Fibroblast of lung (primary cell): ENCODE results near the gene ESAM. TPM values are rescaled to one million over a fixed set of nuclear protein-coding genes. Genes with fewer than 3 reads are reported as not detected.

ENCODE experiments used
- DNase-seq, 2 donors: peaks; one replicate each; pipeline versions ENCODE4 v3.0.0 to v3.0.0-alpha.2; 2010; ENCODE audit warnings: low read depth in 2 of 2
- H2AFZ ChIP-seq: 2 replicates; pipeline ENCODE4 v1.5.1; 2012; ENCODE audit warnings: low read length, control low read depth, inconsistent platforms
- H3K27ac ChIP-seq: 2 replicates; pipeline ENCODE4 v1.5.1; 2011; ENCODE audit warnings: low read length, control low read depth; ENCODE audit not compliant: insufficient read depth
- H3K27me3 ChIP-seq: 2 replicates; pipeline ENCODE4 v1.5.1; 2011; ENCODE audit warnings: mild to moderate bottlenecking, low read length; ENCODE audit not compliant: control insufficient read depth, insufficient read depth
- H3K36me3 ChIP-seq: 2 replicates; pipeline ENCODE4 v1.5.1; 2011; ENCODE audit warnings: low read length; ENCODE audit not compliant: control insufficient read depth, insufficient read depth
- H3K4me1 ChIP-seq: 2 replicates; pipeline ENCODE4 v1.5.1; 2011; ENCODE audit warnings: low read length; ENCODE audit not compliant: control insufficient read depth, insufficient read depth; ENCODE audit errors: extremely low read depth
- H3K4me2 ChIP-seq: 2 replicates; pipeline ENCODE4 v1.5.1; 2011; ENCODE audit warnings: low read length, control low read depth; ENCODE audit not compliant: insufficient read depth; ENCODE audit errors: extremely low read depth
- H3K4me3 ChIP-seq, 4 experiments: fragments of 200-600 bp in 1 of 4; sonication (generic) in 1 of 4; replicated peaks in 1 of 4; 2 replicates each; pipeline ENCODE4 v1.5.1; 2011 to 2016; ENCODE audit warnings: low read length in 4 of 4, low read depth in 3 of 4, mild to moderate bottlenecking in 3 of 4, control low read depth in 2 of 4, inconsistent platforms in 1 of 4, mixed read lengths in 1 of 4; ENCODE audit not compliant: insufficient read depth in 1 of 4; ENCODE audit errors: control extremely low read depth in 1 of 4
- H3K79me2 ChIP-seq: 2 replicates; pipeline ENCODE4 v1.5.1; 2012; ENCODE audit warnings: mild to moderate bottlenecking, low read length, inconsistent platforms; ENCODE audit not compliant: control insufficient read depth, insufficient read depth
- H3K9ac ChIP-seq: 2 replicates; pipeline ENCODE4 v1.5.1; 2011; ENCODE audit warnings: mild to moderate bottlenecking, low read length, control low read depth; ENCODE audit not compliant: insufficient read depth
- H3K9me3 ChIP-seq: 2 replicates; pipeline ENCODE4 v1.5.1; 2012; ENCODE audit warnings: low read depth, low read length; ENCODE audit not compliant: control insufficient read depth, insufficient read depth
- H4K20me1 ChIP-seq: 2 replicates; pipeline ENCODE4 v1.5.1; 2011; ENCODE audit warnings: low read length; ENCODE audit not compliant: control insufficient read depth, insufficient read depth; ENCODE audit errors: extremely low read depth
- EZH2 ChIP-seq: IDR thresholded peaks from 2 replicates; pipeline ENCODE4 v1.5.1; 2012; ENCODE audit warnings: low read length, control low read depth, mild to moderate bottlenecking; ENCODE audit errors: missing control alignments
- polyA plus RNA-seq, 2 donors: library from polyadenylated mRNA; depleted of rRNA in 1 of 2; stranded (reverse) in 1 of 2; unstranded in 1 of 2; fragments of >200 nt; gene quantifications; 2 replicates each; pipeline ENCODE4 v1.2.1, GENCODE V29; 2011 to 2012; ENCODE audit warnings: missing spikeins in 1 of 2
- total RNA-seq: library from RNA; depleted of rRNA; stranded (reverse); fragments of >200 nt; gene quantifications from 2 replicates; pipeline ENCODE4 v1.2.1, GENCODE V29; 2014
- TF ChIP-seq, protein P1 (sequence below), 2 donors: IDR thresholded peaks in 1 of 2; conservative IDR thresholded peaks in 1 of 2; 1 replicate in 1 of 2; 2 replicates in 1 of 2; pipeline ENCODE4 v1.5.1; 2011 to 2012; ENCODE audit warnings: low read length in 2 of 2, control low read depth in 1 of 2, inconsistent platforms in 1 of 2, low read depth in 1 of 2, mild to moderate bottlenecking in 1 of 2

Gene ESAM
- total and polyA plus RNA-seq, 2 donors (not counting 1 experiment from before 2014, with no cell fraction given) = under 0.01 to 2.7 TPM

DNA sequence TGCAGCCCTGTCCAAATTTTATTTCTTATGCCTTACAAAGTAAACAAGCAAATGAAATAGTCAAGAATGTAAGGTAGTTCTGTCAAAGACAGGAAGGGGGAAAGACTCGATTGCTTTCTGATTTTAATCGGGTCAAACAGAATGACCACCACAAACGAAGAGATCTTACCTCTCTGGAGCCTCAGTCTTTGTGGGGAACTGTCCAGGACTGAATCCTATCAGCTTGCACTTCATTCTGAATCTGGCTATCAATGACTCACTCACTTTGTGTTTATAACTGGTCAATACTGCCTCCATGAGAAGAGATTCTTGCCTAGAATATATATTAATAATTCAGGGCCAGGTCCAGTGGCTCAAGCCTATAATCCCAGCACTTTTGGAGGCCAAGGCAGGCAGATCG lies 20.9 kb upstream of the ESAM start:
- Histone ChIP-seq H3K36me3 (no peaks in the 10 kb centered on the region), H3K27me3 (no peaks in the 10 kb centered on the region), H3K79me2 (peaks cover 11% of the 10 kb centered on the region), H4K20me1 (no peaks in the 10 kb centered on the region), H3K4me1 (no peaks in the 10 kb centered on the region), H3K4me2 (no peak overlapping the region), H3K9me3 (no peaks in the 10 kb centered on the region), H2AFZ (no peak overlapping the region), H3K9ac (no peak overlapping the region), H3K27ac (no peak overlapping the region), H3K4me3 (no peak overlapping the region)
- TF ChIP-seq EZH2 = no peak
- TF ChIP-seq, protein P1, sequence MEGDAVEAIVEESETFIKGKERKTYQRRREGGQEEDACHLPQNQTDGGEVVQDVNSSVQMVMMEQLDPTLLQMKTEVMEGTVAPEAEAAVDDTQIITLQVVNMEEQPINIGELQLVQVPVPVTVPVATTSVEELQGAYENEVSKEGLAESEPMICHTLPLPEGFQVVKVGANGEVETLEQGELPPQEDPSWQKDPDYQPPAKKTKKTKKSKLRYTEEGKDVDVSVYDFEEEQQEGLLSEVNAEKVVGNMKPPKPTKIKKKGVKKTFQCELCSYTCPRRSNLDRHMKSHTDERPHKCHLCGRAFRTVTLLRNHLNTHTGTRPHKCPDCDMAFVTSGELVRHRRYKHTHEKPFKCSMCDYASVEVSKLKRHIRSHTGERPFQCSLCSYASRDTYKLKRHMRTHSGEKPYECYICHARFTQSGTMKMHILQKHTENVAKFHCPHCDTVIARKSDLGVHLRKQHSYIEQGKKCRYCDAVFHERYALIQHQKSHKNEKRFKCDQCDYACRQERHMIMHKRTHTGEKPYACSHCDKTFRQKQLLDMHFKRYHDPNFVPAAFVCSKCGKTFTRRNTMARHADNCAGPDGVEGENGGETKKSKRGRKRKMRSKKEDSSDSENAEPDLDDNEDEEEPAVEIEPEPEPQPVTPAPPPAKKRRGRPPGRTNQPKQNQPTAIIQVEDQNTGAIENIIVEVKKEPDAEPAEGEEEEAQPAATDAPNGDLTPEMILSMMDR (conservative IDR thresholded peaks at IDR 0.05 in 1 of 2, IDR thresholded peaks at IDR 0.05 in 1 of 2; ENCODE audit: low read depth in 1 of 2, low read length in 2 of 2) = no peak
- DNase-seq = no peak

DNA sequence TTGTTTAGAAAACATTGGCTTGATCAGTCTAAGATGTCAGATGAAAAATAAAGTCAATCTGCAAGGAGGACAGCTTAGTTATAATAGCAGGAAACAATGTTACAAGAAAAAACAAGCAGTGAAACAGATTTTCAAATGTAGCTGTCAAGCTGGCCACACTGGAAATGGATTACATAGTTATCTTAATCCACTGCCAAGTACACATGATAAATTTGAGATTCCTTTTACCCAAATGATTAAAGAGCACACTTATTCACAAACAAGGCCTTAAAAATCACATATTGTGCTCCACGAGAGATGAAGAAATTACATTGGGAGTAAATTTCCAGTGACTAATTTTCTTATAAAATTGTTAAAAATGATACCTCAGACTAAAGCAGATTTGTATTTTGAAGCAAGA lies 17.5 kb upstream of the ESAM start:
- TF ChIP-seq, protein P1 (conservative IDR thresholded peaks at IDR 0.05 in 1 of 2, IDR thresholded peaks at IDR 0.05 in 1 of 2; ENCODE audit: low read depth in 1 of 2, low read length in 2 of 2) = no peak
- no peak for TF ChIP-seq EZH2
- Histone ChIP-seq H3K79me2 (no peaks in the 10 kb centered on the region), H3K9ac (no peak overlapping the region), H3K4me1 (no peaks in the 10 kb centered on the region), H4K20me1 (no peaks in the 10 kb centered on the region), H3K9me3 (no peaks in the 10 kb centered on the region), H3K36me3 (no peaks in the 10 kb centered on the region), H3K27me3 (no peaks in the 10 kb centered on the region), H3K4me3 (no peak overlapping the region), H3K4me2 (no peak overlapping the region), H2AFZ (no peak overlapping the region), H3K27ac (no peak overlapping the region)
- DNase-seq = peak in 1 of 2 donors; percentile 11

DNA sequence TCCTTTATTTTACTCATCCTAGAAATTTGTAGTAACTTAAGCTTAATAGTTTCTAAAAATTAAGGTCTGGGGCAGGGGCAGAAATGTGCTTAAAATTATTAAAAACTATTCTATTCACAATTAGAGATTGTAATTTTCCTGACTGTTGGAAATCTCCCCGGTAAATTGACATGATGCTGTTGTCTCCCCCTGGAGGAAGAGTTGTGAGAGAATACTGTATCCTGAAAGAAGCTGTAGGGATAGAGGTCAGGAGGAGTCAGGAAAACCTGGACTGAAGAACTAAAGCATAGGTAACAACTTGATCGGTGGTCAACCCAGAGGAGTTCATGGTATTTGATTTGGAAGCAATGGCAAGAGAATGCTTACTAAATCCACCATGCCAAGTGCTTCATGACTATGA lies 16.2 kb upstream of the ESAM start:
- Histone ChIP-seq H3K36me3 (no peaks in the 10 kb centered on the region), H3K9me3 (no peaks in the 10 kb centered on the region), H3K4me1 (no peaks in the 10 kb centered on the region), H3K4me3 (no peak overlapping the region), H3K27me3 (no peaks in the 10 kb centered on the region), H3K4me2 (no peak overlapping the region), H2AFZ (no peak overlapping the region), H3K79me2 (no peaks in the 10 kb centered on the region), H3K9ac (no peak overlapping the region), H3K27ac (no peak overlapping the region), H4K20me1 (no peaks in the 10 kb centered on the region)
- no peak for DNase-seq
- TF ChIP-seq EZH2 = no peak
- TF ChIP-seq, protein P1 (conservative IDR thresholded peaks at IDR 0.05 in 1 of 2, IDR thresholded peaks at IDR 0.05 in 1 of 2; ENCODE audit: low read depth in 1 of 2, low read length in 2 of 2) = peak in 1 of 2 donors; percentile 21
